A549 (cell line): ENCODE data around the gene NGLY1.

ENCODE experiments used
- CHD4 ChIP-seq: fragments of 200-600 bp; sonication (generic); IDR thresholded peaks from 2 replicates; pipeline ENCODE4 v1.6.1; 2016; ENCODE audit warnings: antibody characterized with exemption, mild to moderate bottlenecking, borderline replicate concordance
- CTCF ChIP-seq: fragments of >200 bp; sonication (Bioruptor Twin); formaldehyde crosslinking; IDR thresholded peaks from 3 replicates; pipeline ENCODE4 v1.5.1; 2016
- HOXA7 ChIP-seq: fragments of 250-450 bp; sonication (Bioruptor Pico); IDR thresholded peaks from 2 replicates; pipeline ENCODE4 v1.5.0; 2020; ENCODE audit warnings: mild to moderate bottlenecking, moderate library complexity
- PHF8 ChIP-seq: fragments of 200-600 bp; sonication (generic); IDR thresholded peaks from 2 replicates; pipeline ENCODE4 v1.6.1; 2016; ENCODE audit warnings: low read depth, mild to moderate bottlenecking, antibody characterized with exemption, moderate library complexity, borderline replicate concordance
- RAD21 ChIP-seq, 2 experiments: fragments of >200 bp in 1 of 2; sonication (Bioruptor Twin) in 1 of 2; formaldehyde crosslinking in 1 of 2; IDR thresholded peaks in 1 of 2; conservative IDR thresholded peaks in 1 of 2; 2 replicates in 1 of 2; 3 replicates in 1 of 2; pipeline ENCODE4 v1.6.1; 2012 to 2018; ENCODE audit warnings: inconsistent platforms in 1 of 2

DNA sequence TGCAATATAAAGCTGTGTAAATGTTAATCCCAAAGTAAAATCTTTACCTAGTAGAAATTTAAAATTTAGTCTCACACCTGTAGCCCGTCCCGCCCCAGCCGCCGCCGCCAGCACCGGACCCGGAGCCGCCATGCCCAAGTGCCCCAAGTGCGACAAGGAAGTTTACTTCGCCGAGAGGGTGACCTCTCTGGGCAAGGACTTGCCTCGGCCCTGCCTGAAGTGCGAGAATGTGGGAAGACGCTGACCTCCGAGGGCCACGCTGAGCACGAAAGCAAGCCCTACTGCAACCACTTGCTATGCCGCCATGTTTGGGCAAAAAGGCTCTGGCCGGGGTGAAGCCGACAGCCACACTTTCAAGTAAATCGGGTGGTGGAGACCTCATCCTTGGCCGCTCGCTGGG lies 96.5 kb downstream of the NGLY1 start:
- TF ChIP-seq HOXA7 (CRISPR knock-in tag) = no peak
- TF ChIP-seq CHD4 = no peak
- TF ChIP-seq RAD21 (conservative IDR thresholded peaks at IDR 0.05 in 1 of 2, IDR thresholded peaks at IDR 0.05 in 1 of 2) = no peak
- TF ChIP-seq CTCF = no peak
- no peak for TF ChIP-seq PHF8
